GM12878 (cell line): ENCODE data around the gene RND1. TPM values are rescaled to one million over a fixed set of nuclear protein-coding genes. Genes with fewer than 3 reads are reported as not detected.

Source experiments
- SP1 ChIP-seq: IDR thresholded peaks from one replicate; pipeline ENCODE4 v1.6.1; 2011; ENCODE audit warnings: low read depth, low read length
- TARDBP ChIP-seq: IDR thresholded peaks from 2 replicates; pipeline ENCODE4 v1.6.1; 2016; ENCODE audit warnings: borderline replicate concordance
- TCF12 ChIP-seq: IDR thresholded peaks from 2 replicates; pipeline ENCODE4 v1.6.1; 2011; ENCODE audit warnings: low read depth, mild to moderate bottlenecking, low read length
- ZZZ3 ChIP-seq: IDR thresholded peaks from 2 replicates; pipeline ENCODE4 v1.6.1; 2011; ENCODE audit warnings: low read depth; ENCODE audit not compliant: control insufficient read depth, insufficient read length
- polyA plus RNA-seq, 11 experiments: library from polyadenylated mRNA; depleted of rRNA in 4 of 11; unstranded in 6 of 11; stranded (reverse) in 5 of 11; fragments of >200 nt; fragmentation: Nextera tagmentation in 4 of 11; fragmentation: Illumina TruSeq in 1 of 11; extraction: Ambion mirVana in 4 of 11; extraction: Trizol in 1 of 11; gene quantifications; 1 replicate in 1 of 11; 2 replicates in 10 of 11; pipeline versions ENCODE4 v1.2.1 to v1.2.3, GENCODE V29; 2011 to 2016; ENCODE audit warnings: inconsistent platforms in 2 of 11, missing spikeins in 2 of 11, low read depth in 1 of 11
- total RNA-seq, 4 experiments: library from RNA; depleted of rRNA in 3 of 4; stranded (reverse); fragments of >200 nt in 3 of 4; fragmentation: Illumina TruSeq in 1 of 4; extraction: Trizol in 1 of 4; gene quantifications; 2 replicates each; pipeline versions ENCODE4 v1.2.1 to v1.2.3, GENCODE V29; 2013 to 2021
- TF ChIP-seq, protein P1 (sequence below): fragments of 150-350 bp; IDR thresholded peaks from 2 replicates; pipeline ENCODE4 v1.6.1; 2014; ENCODE audit warnings: mild to moderate bottlenecking, low read depth, low read length
- TF ChIP-seq, protein P2 (sequence below): IDR thresholded peaks from 2 replicates; pipeline ENCODE4 v1.6.1; 2012; ENCODE audit warnings: improper control_type of control experiment, low read depth, low read length; ENCODE audit not compliant: insufficient replicate concordance

Gene RND1
- total and polyA plus RNA-seq, 10 of the 15 experiments (the other 5 are each of a cell fraction or from before 2014, with no cell fraction given), result 0.24 to 5.1 (median 1.5) TPM

DNA sequence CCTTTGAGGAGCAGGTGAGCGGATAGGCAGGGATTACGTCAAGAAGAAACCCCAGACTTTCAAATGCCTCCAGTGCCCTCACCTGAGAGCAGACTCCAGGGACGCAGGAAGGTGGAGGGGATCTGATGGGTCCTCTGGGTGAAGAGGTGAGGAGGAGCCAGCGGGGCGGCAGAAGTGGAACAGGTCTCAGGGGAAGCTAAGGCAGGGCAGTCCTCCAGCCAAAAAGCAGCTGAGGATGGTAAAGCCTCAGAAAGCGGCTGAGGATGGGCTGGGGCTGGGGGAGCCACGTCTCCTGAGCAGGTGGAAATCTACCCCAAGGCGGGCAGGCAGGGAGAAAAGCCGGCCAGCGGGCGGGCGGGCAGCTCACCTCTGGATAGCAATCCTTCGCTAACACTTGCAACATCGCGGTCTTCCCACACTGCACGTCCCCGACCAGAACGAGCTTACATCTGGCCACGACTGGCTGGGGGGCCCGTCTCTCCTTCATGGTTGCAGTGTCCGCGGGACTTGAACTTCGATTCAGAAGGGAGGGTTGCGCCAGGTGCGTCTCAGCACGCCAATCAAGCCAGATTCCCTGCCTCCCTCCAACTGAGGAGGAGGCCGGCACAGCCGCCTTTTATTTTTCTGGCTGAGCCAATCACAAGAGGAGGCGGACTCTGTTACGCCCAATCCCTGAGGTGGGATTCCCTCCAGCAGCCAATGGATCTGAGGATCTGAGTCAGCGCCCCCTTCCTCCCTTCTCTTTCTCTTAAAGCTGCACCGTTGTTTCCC lies at the start of gene RND1 (continued):
- no peak for TF ChIP-seq ZZZ3
- TF ChIP-seq TARDBP, result no peak
- TF ChIP-seq, protein P1, sequence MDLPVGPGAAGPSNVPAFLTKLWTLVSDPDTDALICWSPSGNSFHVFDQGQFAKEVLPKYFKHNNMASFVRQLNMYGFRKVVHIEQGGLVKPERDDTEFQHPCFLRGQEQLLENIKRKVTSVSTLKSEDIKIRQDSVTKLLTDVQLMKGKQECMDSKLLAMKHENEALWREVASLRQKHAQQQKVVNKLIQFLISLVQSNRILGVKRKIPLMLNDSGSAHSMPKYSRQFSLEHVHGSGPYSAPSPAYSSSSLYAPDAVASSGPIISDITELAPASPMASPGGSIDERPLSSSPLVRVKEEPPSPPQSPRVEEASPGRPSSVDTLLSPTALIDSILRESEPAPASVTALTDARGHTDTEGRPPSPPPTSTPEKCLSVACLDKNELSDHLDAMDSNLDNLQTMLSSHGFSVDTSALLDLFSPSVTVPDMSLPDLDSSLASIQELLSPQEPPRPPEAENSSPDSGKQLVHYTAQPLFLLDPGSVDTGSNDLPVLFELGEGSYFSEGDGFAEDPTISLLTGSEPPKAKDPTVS, result no peak
- TF ChIP-seq, protein P2, sequence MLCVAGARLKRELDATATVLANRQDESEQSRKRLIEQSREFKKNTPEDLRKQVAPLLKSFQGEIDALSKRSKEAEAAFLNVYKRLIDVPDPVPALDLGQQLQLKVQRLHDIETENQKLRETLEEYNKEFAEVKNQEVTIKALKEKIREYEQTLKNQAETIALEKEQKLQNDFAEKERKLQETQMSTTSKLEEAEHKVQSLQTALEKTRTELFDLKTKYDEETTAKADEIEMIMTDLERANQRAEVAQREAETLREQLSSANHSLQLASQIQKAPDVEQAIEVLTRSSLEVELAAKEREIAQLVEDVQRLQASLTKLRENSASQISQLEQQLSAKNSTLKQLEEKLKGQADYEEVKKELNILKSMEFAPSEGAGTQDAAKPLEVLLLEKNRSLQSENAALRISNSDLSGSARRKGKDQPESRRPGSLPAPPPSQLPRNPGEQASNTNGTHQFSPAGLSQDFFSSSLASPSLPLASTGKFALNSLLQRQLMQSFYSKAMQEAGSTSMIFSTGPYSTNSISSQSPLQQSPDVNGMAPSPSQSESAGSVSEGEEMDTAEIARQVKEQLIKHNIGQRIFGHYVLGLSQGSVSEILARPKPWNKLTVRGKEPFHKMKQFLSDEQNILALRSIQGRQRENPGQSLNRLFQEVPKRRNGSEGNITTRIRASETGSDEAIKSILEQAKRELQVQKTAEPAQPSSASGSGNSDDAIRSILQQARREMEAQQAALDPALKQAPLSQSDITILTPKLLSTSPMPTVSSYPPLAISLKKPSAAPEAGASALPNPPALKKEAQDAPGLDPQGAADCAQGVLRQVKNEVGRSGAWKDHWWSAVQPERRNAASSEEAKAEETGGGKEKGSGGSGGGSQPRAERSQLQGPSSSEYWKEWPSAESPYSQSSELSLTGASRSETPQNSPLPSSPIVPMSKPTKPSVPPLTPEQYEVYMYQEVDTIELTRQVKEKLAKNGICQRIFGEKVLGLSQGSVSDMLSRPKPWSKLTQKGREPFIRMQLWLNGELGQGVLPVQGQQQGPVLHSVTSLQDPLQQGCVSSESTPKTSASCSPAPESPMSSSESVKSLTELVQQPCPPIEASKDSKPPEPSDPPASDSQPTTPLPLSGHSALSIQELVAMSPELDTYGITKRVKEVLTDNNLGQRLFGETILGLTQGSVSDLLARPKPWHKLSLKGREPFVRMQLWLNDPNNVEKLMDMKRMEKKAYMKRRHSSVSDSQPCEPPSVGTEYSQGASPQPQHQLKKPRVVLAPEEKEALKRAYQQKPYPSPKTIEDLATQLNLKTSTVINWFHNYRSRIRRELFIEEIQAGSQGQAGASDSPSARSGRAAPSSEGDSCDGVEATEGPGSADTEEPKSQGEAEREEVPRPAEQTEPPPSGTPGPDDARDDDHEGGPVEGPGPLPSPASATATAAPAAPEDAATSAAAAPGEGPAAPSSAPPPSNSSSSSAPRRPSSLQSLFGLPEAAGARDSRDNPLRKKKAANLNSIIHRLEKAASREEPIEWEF, result no peak
- peak; percentile 96 for TF ChIP-seq SP1
- TF ChIP-seq TCF12, result no peak
